Activated CD4-positive, alpha-beta memory T cell treated with anti-CD3 and anti-CD28 coated beads, Interleukin-2, amount 10 ng/mL, durations not matched to agents 7 days and 5 days (primary cell): ENCODE data around the gene BRCA2. TPM values are rescaled to one million over a fixed set of nuclear protein-coding genes. Genes with fewer than 3 reads are reported as not detected.

ENCODE experiments used
- CTCF ChIA-PET: fragments of 350-600 bp; sonication (Branson Sonifier 250); formaldehyde crosslinking; loops from one replicate; lab custom pipeline; 2021; ENCODE audit warnings: antibody characterized with exemption, inconsistent platforms; lab: Charles Lee
- POLR2A ChIA-PET: fragments of 350-600 bp; sonication (Branson Sonifier 250); formaldehyde crosslinking; loops from one replicate; lab custom pipeline; 2021; ENCODE audit warnings: antibody characterized with exemption; lab: Charles Lee
- DNase-seq: peaks from one replicate; pipeline ENCODE4 v3.0.0-alpha.2; 2020
- H3K27ac Mint-ChIP-seq: one replicate; pipeline ENCODE4 v1.8.0; 2021; ENCODE audit warnings: mild to moderate bottlenecking, mixed read lengths
- H3K27me3 Mint-ChIP-seq: one replicate; pipeline ENCODE4 v1.8.0; 2021; ENCODE audit warnings: mixed read lengths
- H3K36me3 Mint-ChIP-seq: one replicate; pipeline ENCODE4 v1.8.0; 2021; ENCODE audit warnings: low read depth, mixed read lengths
- H3K4me1 Mint-ChIP-seq: one replicate; pipeline ENCODE4 v1.8.0; 2021; ENCODE audit warnings: mixed read lengths
- H3K4me3 Mint-ChIP-seq: one replicate; pipeline ENCODE4 v1.8.0; 2021; ENCODE audit warnings: mild to moderate bottlenecking, mixed read lengths
- H3K9me3 Mint-ChIP-seq: one replicate; pipeline ENCODE4 v1.8.0; 2021; ENCODE audit warnings: mixed read lengths
- total RNA-seq, 2 experiments: library from RNA; stranded (reverse); gene quantifications; one replicate each; pipeline ENCODE4 v1.2.3, GENCODE V29; 2021

The BRCA2 gene
- total RNA-seq, 2 experiments from 2014 or later = 18.3 to 23.6 TPM

DNA sequence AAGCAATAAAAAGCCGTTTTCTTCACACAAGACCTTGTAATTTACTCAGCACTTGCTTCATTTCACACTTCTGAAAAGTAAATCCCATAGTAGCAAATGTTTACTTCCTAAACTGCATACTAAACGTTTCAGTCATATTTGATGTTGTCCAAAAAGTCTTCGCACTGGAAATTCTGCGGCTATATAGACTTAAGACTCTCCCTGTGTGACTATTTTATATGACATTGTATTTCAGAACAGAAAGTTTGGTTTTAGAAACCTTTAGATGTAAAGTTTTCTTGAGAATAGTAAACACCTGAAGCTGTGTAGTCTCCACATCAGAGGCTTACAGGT, 29.7 kb upstream of the BRCA2 start:
- Mint-ChIP-seq H3K4me3 (no peak overlapping the region), H3K4me1 (no peaks in the 10 kb centered on the region), H3K36me3 (peaks cover 1% of the 10 kb centered on the region), H3K9me3 (no peaks in the 10 kb centered on the region), H3K27ac (no peak overlapping the region), H3K27me3 (no peaks in the 10 kb centered on the region)
- ChIA-PET CTCF (no interaction called here), POLR2A (no interaction called here)
- no peak for DNase-seq

DNA sequence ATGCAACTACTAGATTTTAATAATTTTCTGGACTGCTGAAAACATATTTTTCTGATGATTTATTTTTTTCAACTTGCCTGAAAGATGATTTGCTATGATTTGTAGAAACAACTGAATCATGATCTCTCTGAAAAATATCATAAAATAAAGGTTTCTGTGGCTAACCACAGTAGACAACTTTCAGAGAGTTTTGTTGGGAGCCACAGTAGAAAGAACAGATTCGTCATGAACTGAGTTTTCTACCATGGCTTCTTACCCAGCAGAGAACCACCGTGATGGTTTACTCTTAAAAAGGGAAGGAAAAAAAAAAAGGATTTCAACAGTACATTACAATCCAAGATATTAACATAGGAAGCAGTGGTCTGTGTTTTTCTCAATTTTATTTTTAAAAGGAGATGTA, 18.1 kb upstream of the BRCA2 start:
- H3K4me1 Mint-ChIP-seq = peaks cover 11% of the 10 kb centered on the region
- CTCF ChIA-PET = interaction anchor here (0.9 kb wide), 1 partner anchor 9 kb away, joined by 3 read pairs; no protein-coding TSS in a partner anchor

DNA sequence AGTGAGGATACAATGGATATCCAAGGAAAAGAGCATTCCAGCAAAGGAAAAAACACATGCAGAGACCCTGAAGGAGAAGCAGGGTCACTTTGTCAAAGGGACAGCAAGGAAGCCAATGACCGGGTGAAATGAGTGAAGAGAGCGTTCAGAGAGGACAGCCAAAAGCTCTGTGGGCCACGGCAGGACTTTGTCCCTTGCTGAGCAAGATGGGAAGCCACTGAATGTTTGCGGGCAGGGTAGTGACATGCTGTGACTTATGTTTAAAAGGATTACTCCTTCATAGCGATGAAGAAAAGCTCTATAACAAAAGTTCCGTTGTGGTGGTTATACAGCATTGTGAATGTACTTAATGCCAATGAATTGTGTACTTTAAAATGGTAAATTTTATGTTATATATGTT, 16.6 kb upstream of the BRCA2 start:
- CTCF ChIA-PET = interaction anchor here (0.7 to 1.2 kb wide), 2 partner anchors 16 to 388 kb away, joined by 3 read pairs; no protein-coding TSS in a partner anchor
- POLR2A ChIA-PET = no interaction called here
- no peak for DNase-seq
- peaks cover 11% of the 10 kb centered on the region for H3K4me1 Mint-ChIP-seq
- no peak overlapping the region for H3K4me3 Mint-ChIP-seq
- H3K27me3 Mint-ChIP-seq = peaks cover 11% of the 10 kb centered on the region
- H3K36me3 Mint-ChIP-seq = no peaks in the 10 kb centered on the region
- H3K27ac Mint-ChIP-seq = no peak overlapping the region
- H3K9me3 Mint-ChIP-seq = no peaks in the 10 kb centered on the region

More for the DNA sequence above, 18.1 kb upstream of the BRCA2 start:
- H3K9me3 Mint-ChIP-seq = no peaks in the 10 kb centered on the region
- no peaks in the 10 kb centered on the region for H3K36me3 Mint-ChIP-seq
- no peak overlapping the region for H3K27ac Mint-ChIP-seq
- H3K4me3 Mint-ChIP-seq = no peak overlapping the region
- POLR2A ChIA-PET = no interaction called here
- no peak for DNase-seq
- H3K27me3 Mint-ChIP-seq = peaks cover 11% of the 10 kb centered on the region

DNA sequence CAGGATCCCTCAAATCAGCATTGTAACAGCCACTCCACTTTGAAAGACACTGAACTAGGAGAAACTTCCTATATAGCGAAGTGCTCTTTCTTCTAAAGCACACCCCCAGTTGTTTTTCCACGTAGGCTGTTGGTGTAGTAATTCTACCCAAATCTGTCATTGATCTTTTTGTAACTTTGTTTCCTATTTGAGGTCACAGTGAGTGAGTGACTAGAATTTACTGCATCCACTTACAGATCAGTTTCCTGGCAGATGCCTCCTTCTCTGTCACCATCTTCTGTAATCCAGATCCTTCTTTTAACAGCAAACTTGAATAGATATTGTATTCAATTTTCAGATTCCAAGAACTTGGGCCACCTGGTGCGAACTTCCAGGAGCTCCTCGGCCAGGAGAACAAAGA, 15.4 kb upstream of the BRCA2 start:
- H3K4me1 Mint-ChIP-seq = peaks cover 11% of the 10 kb centered on the region
- H3K9me3 Mint-ChIP-seq = no peaks in the 10 kb centered on the region
- H3K4me3 Mint-ChIP-seq = no peak overlapping the region
- CTCF ChIA-PET = no interaction called here
- POLR2A ChIA-PET = no interaction called here
- peaks cover 11% of the 10 kb centered on the region for H3K27me3 Mint-ChIP-seq
- DNase-seq = no peak
- H3K36me3 Mint-ChIP-seq = no peaks in the 10 kb centered on the region
- H3K27ac Mint-ChIP-seq = no peak overlapping the region

DNA sequence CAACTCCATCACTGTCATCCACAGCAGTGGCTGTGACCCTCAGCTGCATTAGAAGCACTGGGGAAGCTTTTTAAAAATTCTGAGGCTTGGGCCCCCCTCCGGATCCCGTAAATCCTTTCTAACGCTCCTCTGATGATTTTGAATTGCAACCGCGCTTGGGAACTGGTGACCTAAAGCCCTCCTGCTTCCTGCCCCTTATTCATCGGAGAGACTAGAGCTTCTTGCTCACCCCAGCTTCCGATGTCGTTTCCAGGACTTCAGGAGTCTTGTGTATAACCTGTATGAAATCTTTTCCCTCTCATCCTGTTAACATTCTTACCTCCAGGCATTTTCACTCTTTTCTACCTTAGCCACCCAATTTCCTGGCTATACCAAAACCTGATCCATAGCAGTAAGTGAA, 14.9 kb upstream of the BRCA2 start:
- Mint-ChIP-seq H3K27me3 (peaks cover 11% of the 10 kb centered on the region), H3K9me3 (no peaks in the 10 kb centered on the region), H3K36me3 (no peaks in the 10 kb centered on the region), H3K4me1 (peaks cover 11% of the 10 kb centered on the region), H3K4me3 (no peak overlapping the region), H3K27ac (no peak overlapping the region)
- ChIA-PET POLR2A (interaction anchor here (1.0 kb wide), 1 partner anchor 15 kb away, joined by 3 read pairs; the partner anchor contains the start of genes BRCA2 and ZAR1L), CTCF (no interaction called here)
- DNase-seq = no peak

DNA sequence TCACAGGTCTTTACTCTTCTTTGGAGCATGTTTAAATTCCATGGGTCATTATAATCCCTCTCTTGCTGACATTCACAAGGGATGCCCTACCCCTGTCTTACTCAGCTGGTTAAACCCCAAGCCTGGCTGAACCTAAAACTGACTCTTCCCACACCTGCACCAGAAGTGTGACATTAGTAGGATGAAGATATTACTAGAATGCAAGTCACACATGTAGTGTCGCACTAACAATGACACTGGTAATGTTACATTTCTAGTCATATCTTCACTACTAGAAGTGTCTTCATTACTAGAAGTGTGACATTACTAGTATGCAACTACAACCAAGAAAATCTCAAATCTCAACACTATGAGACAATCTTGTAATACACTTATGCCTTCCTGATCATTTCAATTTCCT, 14.4 kb upstream of the BRCA2 start:
- no peak for DNase-seq
- POLR2A ChIA-PET = interaction anchor here (1.0 kb wide), 1 partner anchor 14 kb away, joined by 3 read pairs; the partner anchor contains the start of genes BRCA2 and ZAR1L
- Mint-ChIP-seq H3K27me3 (peaks cover 11% of the 10 kb centered on the region), H3K9me3 (no peaks in the 10 kb centered on the region), H3K4me1 (peaks cover 11% of the 10 kb centered on the region), H3K4me3 (no peak overlapping the region), H3K36me3 (no peaks in the 10 kb centered on the region), H3K27ac (no peak overlapping the region)
- CTCF ChIA-PET = no interaction called here

DNA sequence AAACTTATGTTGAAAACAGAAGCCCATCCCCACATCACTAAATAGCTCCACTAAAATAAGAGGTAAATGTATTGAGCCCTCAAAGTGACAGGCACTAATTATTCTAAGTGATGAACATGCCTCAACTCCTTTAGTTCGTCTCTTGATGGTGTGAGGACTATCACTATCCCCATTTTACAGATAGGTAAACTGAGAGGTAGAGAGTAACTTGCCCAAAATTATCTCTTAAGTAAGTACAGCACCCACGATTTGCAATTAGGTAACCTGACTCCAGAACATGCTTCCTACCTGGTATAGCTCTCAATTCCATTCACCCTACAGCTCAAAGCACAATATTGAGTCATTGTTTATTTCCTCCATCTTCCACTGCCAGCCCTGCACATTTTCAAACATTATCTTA, 12.8 kb upstream of the BRCA2 start:
- H3K27ac Mint-ChIP-seq = no peak overlapping the region
- H3K4me1 Mint-ChIP-seq = peaks cover 3% of the 10 kb centered on the region
- no peaks in the 10 kb centered on the region for H3K9me3 Mint-ChIP-seq
- no peak overlapping the region for H3K4me3 Mint-ChIP-seq
- POLR2A ChIA-PET = interaction anchor here (1.4 to 1.5 kb wide), 2 partner anchors 12 to 56 kb away, joined by 3 to 6 read pairs; partner anchors contain the start of genes BRCA2 and ZAR1L
- H3K36me3 Mint-ChIP-seq = no peaks in the 10 kb centered on the region
- H3K27me3 Mint-ChIP-seq = peaks cover 11% of the 10 kb centered on the region
- DNase-seq = no peak
- CTCF ChIA-PET = no interaction called here

DNA sequence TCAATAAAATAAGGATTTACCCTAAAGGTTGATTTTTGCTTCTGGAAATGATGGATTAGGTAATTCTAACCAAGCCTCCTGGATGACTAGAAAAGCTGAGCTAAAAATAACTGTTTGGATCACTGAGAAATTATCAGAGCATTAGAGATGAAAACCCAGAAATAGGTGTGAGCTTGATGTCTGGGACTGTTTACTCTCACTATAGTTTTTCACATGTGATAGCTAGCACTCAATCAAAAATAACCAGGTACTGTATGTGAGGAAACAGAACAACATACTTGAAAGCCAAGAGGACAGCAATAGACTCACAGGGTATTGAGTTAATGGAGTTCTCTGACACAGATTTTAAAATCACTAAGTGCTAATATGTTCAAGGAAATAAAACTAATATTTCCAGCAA, 9.7 kb upstream of the BRCA2 start:
- H3K36me3 Mint-ChIP-seq = no peaks in the 10 kb centered on the region
- H3K9me3 Mint-ChIP-seq = no peaks in the 10 kb centered on the region
- no peak overlapping the region for H3K4me3 Mint-ChIP-seq
- no peak overlapping the region for H3K27ac Mint-ChIP-seq
- peaks cover 14% of the 10 kb centered on the region for H3K4me1 Mint-ChIP-seq
- no peaks in the 10 kb centered on the region for H3K27me3 Mint-ChIP-seq
- CTCF ChIA-PET = interaction anchor here (1.0 kb wide), 2 partner anchors 9 to 396 kb away, joined by 3 to 5 read pairs; no protein-coding TSS in a partner anchor
- no peak for DNase-seq
- POLR2A ChIA-PET = interaction anchor here (2.2 kb wide), 1 partner anchor 9 kb away, joined by 13 read pairs; the partner anchor contains the start of genes BRCA2 and ZAR1L

DNA sequence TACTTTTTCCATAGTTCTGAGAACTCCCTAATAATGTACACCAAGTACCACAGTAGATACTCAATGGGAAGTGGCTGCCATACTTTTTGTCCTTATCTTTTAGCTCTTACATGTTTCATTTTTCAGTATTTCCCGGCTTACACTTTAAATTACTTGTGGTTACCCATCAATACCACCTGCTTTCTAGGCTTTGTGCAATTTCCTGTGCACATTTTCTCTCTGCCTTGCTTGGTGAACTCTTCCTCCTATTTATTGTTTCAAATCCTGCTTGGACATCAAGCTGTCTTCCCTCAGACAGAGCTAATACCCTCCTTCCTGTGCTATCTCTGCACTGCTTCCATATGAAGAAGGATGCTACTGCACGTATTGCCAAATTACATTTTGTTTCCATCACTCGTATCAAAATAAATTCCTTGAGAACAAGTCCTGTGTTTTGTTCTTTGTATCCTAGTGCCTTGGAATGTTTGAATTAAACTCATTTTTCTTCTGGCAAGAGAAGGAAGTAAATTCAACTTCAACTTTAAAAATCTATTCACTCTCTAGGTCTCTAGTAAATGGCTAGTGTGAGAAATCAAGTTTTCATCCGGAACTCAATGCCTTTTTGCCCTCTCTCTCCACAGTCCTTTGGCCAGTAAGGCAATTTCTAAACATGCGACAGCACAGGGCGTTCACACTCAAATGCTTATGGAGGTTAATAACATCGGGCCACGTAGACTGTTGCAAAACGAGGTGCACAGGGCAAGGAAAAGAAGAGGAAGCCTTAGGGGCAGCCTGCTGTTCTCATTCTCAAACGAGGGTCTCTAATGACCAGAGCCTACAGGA, 5.8 kb upstream of the BRCA2 start:
- DNase-seq = no peak
- no peaks in the 10 kb centered on the region for H3K36me3 Mint-ChIP-seq
- no peaks in the 10 kb centered on the region for H3K27me3 Mint-ChIP-seq
- no peaks in the 10 kb centered on the region for H3K9me3 Mint-ChIP-seq
- no peak overlapping the region for H3K4me3 Mint-ChIP-seq
- no peak overlapping the region for H3K27ac Mint-ChIP-seq
- H3K4me1 Mint-ChIP-seq = peaks cover 21% of the 10 kb centered on the region
- ChIA-PET POLR2A (no interaction called here), CTCF (interaction anchor here (0.7 to 2.9 kb wide), 7 partner anchors 41 to 399 kb away, joined by 3 to 12 read pairs (median 4); no protein-coding TSS in a partner anchor)

DNA sequence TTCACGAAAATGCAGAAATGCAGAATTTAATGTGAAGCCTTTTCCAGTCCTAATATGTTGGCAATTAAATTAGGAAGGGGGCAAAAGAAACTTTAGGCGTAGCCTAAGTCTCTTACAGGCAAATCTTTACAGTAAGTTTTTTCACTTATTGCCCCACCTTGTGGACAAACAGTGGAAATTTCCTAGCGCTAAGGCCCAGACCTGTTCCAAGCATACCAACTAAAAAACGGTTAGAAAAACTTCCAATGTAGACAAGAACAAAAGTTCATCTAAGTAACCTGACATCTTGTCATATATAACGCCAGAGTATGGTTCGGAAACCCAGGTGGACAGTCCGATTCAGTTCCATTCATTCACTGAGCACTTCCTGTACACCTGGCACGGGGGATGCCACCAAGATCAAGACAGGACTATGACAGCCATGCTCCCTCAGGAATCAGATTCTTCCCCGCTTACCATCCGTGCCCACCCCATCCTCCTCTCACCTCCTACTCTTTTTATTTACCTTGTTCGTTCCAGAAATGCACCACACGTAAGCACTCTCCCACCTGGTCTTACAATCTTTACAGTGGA, 5.1 kb upstream of the BRCA2 start:
- CTCF ChIA-PET = interaction anchor here (1.9 kb wide), 1 partner anchor 63 kb away, joined by 10 read pairs; no protein-coding TSS in a partner anchor
- H3K4me3 Mint-ChIP-seq = no peak overlapping the region
- H3K27ac Mint-ChIP-seq = no peak overlapping the region
- peaks cover 28% of the 10 kb centered on the region for H3K4me1 Mint-ChIP-seq
- POLR2A ChIA-PET = no interaction called here
- H3K9me3 Mint-ChIP-seq = no peaks in the 10 kb centered on the region
- H3K27me3 Mint-ChIP-seq = no peaks in the 10 kb centered on the region
- DNase-seq = peak; percentile 28
- no peaks in the 10 kb centered on the region for H3K36me3 Mint-ChIP-seq

DNA sequence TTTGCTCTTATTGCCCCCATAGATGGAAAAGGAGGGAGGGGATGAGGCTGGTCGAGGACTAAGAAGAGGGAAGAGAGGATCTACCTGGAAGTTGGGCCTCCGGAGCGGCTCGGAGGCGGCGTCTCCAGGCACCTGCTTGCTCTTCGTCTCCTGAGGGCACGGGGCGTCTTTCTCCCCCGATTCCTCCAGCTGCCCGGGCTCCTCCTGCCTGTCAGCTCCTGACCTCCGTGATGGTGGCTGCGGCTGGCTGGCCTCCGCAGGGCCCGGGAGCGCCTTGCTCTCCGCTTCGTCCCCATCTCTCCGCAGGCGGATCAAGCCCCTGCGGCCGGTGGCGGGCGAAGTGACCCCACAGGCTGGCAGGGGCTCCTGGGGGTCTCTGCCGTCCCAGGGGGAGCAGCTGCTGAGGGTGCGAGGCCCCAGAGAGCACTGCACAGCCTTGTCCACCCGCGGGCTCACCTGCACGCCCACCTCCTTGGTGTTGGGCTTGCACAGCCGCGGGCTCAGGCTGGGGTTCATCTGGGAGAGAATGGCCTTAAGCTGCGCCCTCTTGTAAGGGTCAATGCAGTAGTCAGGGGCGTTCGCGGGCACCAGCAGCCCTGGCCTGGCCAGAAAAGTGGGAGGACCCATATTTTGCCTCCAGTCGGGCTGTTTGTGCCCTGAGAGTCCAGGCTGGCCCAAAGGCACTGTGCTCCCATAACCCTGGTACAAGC, 4.0 kb upstream of the BRCA2 start:
- ChIA-PET CTCF (interaction anchor here (1.9 kb wide), 1 partner anchor 64 kb away, joined by 10 read pairs; no protein-coding TSS in a partner anchor), POLR2A (interaction anchor here (0.9 kb wide), 1 partner anchor 392 kb away, joined by 3 read pairs; no protein-coding TSS in a partner anchor)
- H3K27ac Mint-ChIP-seq = no peak overlapping the region
- H3K27me3 Mint-ChIP-seq = no peaks in the 10 kb centered on the region
- DNase-seq = no peak
- no peaks in the 10 kb centered on the region for H3K9me3 Mint-ChIP-seq
- H3K36me3 Mint-ChIP-seq = peaks cover 3% of the 10 kb centered on the region
- H3K4me3 Mint-ChIP-seq = no peak overlapping the region
- peaks cover 32% of the 10 kb centered on the region for H3K4me1 Mint-ChIP-seq
